OCI-LY7 (cell line): ENCODE data around the gene MAP3K21.

Experiments used
- EZH2phosphoT487 ChIP-seq: fragments of 200-600 bp; sonication (generic); IDR thresholded peaks from 2 replicates; pipeline ENCODE4 v1.6.1; 2018; ENCODE audit warnings: low read depth, borderline replicate concordance, mild to moderate bottlenecking, mixed run types, antibody characterized with exemption, low read length, moderate library complexity, mixed read lengths
- TF ChIP-seq, protein P1 (sequence below): fragments of 200-600 bp; sonication (generic); conservative IDR thresholded peaks from 2 replicates; pipeline ENCODE4 v1.5.1; 2014; ENCODE audit warnings: mild to moderate bottlenecking, antibody characterized with exemption, low read length, moderate library complexity, mixed read lengths

DNA sequence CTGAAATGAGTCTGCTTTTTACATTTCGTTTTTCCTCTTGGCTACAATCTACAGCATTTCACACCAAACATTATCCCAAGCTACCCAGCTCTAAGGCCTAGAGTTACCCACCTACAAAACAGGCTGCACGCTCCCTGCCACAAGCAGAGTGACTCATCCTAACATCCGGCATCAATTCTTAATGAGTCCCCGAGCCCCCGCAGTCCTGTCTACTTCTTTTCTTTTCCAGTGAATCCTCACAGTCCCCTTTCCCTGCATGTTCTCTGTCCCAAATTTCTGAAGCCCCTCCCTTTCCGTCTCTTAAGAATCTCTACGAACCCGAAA, 32.6 kb upstream of the MAP3K21 start:
- TF ChIP-seq, protein P1, sequence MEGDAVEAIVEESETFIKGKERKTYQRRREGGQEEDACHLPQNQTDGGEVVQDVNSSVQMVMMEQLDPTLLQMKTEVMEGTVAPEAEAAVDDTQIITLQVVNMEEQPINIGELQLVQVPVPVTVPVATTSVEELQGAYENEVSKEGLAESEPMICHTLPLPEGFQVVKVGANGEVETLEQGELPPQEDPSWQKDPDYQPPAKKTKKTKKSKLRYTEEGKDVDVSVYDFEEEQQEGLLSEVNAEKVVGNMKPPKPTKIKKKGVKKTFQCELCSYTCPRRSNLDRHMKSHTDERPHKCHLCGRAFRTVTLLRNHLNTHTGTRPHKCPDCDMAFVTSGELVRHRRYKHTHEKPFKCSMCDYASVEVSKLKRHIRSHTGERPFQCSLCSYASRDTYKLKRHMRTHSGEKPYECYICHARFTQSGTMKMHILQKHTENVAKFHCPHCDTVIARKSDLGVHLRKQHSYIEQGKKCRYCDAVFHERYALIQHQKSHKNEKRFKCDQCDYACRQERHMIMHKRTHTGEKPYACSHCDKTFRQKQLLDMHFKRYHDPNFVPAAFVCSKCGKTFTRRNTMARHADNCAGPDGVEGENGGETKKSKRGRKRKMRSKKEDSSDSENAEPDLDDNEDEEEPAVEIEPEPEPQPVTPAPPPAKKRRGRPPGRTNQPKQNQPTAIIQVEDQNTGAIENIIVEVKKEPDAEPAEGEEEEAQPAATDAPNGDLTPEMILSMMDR, result no peak
- no peak for TF ChIP-seq EZH2phosphoT487
